Measurements from ENCODE around the gene ZNF749. TPM values are rescaled to one million over a fixed set of nuclear protein-coding genes. Genes with fewer than 3 reads are reported as not detected.
"Not testable (repeated sequence)": the region's sequence is repeated elsewhere in the genome, so short reads cannot be mapped to it uniquely, and the experiment has no call there.

The ZNF749 gene
- total and polyA plus RNA-seq, 10 of the 15 experiments (the other 5 are each of a cell fraction or from before 2014, with no cell fraction given) = 3.1 to 20.2 (median 13.7) TPM

DNA sequence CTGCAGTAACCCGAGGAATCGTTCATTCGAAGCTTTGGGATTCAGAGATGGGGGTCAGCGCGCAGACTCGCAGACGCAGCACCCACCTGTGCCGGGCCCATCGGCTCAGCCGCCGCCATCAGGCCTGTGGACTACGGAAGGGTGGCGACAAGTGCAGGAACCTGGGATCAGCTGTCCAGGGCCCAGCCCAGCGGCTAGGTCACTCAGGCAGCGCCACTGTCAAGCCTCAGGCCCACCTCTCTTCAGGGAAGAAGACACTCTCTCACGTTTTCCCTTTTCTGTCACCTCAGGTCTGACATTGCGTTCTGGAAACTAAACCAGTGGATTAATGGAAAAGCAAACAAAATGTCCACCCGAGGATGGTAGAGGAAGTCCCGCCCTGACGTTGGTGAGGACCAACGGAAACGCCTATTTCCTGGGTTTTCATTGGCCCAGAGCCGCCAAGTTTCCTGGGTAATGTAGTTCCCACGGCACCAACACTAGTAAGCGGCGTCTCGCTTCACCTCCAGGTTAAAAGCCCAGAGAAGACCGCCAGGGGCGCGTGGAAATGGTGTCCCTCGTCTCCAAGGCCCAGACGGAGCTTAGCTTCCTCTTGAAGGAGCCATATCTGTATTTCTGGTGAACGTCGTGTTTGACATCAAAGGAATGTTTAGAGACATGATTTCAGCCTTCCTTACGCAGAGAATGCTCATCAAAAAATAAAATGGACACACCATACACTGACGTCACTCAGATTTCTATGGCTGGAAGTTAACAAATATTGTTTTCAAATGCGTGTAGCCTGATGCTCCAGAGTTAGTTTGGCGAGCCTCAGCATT is 42.3 kb downstream of the ZNF749 start, which contains the start of gene ZNF772 (continued):
- TF ChIP-seq, protein P1, sequence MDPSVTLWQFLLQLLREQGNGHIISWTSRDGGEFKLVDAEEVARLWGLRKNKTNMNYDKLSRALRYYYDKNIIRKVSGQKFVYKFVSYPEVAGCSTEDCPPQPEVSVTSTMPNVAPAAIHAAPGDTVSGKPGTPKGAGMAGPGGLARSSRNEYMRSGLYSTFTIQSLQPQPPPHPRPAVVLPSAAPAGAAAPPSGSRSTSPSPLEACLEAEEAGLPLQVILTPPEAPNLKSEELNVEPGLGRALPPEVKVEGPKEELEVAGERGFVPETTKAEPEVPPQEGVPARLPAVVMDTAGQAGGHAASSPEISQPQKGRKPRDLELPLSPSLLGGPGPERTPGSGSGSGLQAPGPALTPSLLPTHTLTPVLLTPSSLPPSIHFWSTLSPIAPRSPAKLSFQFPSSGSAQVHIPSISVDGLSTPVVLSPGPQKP (IDR thresholded peaks at IDR 0.05; ENCODE audit: low read depth, low read length) = no peak
- TF ChIP-seq CREB1 (IDR thresholded peaks at IDR 0.05; ENCODE audit: low read depth) = peak; percentile 78
- TF ChIP-seq SIX5 (IDR thresholded peaks at IDR 0.05; ENCODE audit: low read depth, low read length, severe bottlenecking) = peak; percentile 85
- no peak for TF ChIP-seq NFXL1 (IDR thresholded peaks at IDR 0.05; ENCODE audit: borderline replicate concordance)
- no peak for TF ChIP-seq PAX5 (IDR thresholded peaks at IDR 0.05; ENCODE audit: borderline replicate concordance, low read depth, low read length)

DNA sequence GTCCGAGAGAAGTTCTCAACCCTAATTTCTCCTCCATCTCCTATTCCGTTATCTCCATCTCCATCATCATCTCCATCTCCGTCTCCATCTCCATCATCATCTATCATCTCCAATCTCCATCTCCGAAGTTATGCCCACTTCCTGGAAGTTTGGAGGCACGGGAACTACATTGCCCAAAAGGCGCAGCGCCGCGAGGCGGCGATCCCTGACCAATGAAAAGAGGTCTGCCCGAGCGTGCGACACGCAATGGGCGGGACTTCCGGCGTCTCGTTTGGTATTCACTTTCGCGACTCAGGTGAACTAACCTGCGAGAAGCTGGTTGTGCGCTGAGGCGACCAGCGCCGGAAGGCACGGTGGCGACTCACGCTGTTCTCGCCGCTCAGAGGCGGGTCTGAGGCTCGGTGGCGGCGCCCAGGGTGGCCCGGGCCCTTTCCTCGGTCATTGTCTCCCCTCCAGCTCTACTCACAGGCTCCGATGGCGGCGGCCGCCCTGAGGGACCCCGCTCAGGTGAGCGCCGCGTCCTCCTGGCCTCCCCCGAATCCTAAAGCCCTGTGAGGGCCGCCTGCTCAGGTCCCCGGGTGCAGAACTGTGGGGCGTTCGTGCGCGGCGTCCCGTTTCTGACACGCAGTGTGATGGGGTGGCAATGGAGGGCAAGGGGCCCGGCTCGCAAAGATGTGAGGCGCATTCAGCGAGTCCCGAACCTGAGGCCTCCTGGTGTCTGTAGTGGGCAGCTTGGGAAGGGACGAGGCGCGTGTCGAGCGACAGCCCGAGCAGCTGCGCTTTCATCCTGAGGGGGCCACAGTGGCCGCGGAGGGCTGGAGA is 52.6 kb downstream of the ZNF749 start, which contains the start of gene ZNF419:
Gene ZNF419, plus strand, starts transcription at position 274 of the 822 bp plus-strand sequence. Its CDS starts 201 bp downstream, at position 475.
- peak within 1 kb of the TSS; percentile 97 for H2AFZ ChIP-seq (ENCODE audit: control insufficient read depth, low read depth, low read length)
- peaks cover 12% of the 10 kb centered on the region for H3K9me3 ChIP-seq (replicated peaks; ENCODE audit: control insufficient read depth, insufficient read depth, low read length)
- POLR2A ChIA-PET = interaction anchor here (0.5 to 2.0 kb wide), 2 partner anchors 10 to 161 kb away, joined by 6 to 7 read pairs; partner anchors contain the start of gene ZNF772
- ATAC-seq (peak; percentile 100), DNase-seq (ENCODE audit: low read depth, low spot score) (peak; percentile 74), FAIRE-seq (peak; percentile 97)
- H3K36me3 ChIP-seq (ENCODE audit: control insufficient read depth in 2 of 2, insufficient read depth in 2 of 2, low read length in 1 of 2); intact Hi-C loops (cut with micrococcal nuclease; ENCODE audit: unreplicated experiment); BruUV-seq (replicated peaks); RAD21 ChIA-PET (ENCODE audit: unreplicated experiment); H4K20me1 ChIP-seq (ENCODE audit: control insufficient read depth, insufficient read depth); H3K27me3 ChIP-seq (replicated peaks in 1 of 2; ENCODE audit: control insufficient read depth in 2 of 2, insufficient read depth in 2 of 2, low read length in 1 of 2); in situ Hi-C loops (cut with MboI); H3K79me2 ChIP-seq (ENCODE audit: control insufficient read depth, insufficient read depth, low read length); H3K4me1 ChIP-seq (ENCODE audit: control insufficient read depth, insufficient read depth, low read length): not testable (repeated sequence)
- peak within 1 kb of the TSS; percentile 72 for H3K9ac ChIP-seq (ENCODE audit: control insufficient read depth, insufficient read depth, low read length)
- H3K4me3 ChIP-seq = peak within 1 kb of the TSS; percentile 76
- CTCF ChIA-PET = interaction anchor here (0.6 kb wide), 1 partner anchor 251 kb away, joined by 3 read pairs; no protein-coding TSS in a partner anchor
- H3K27ac ChIP-seq (ENCODE audit: control insufficient read depth, insufficient read depth) = peak within 1 kb of the TSS; percentile 24; the same call in 1 of the 2 replicates
- WGBS (ENCODE audit: insufficient coverage, insufficient replicate concordance, low lambda C conversion rate, missing lambda C conversion rate) = 2% methylated on average over 57 of the region's 69 CpGs
- peak within 1 kb of the TSS; percentile 54; the same call in 1 of the 2 replicates for H3K4me2 ChIP-seq (ENCODE audit: control insufficient read depth, insufficient read depth)
- SMC1A ChIA-PET (ENCODE audit: uncharacterized antibody, unreplicated experiment) = interaction anchor here (1.1 kb wide), 1 partner anchor 9 kb away, joined by 3 read pairs; no protein-coding TSS in a partner anchor
- TF ChIP-seq IKZF2 (IDR thresholded peaks at IDR 0.05) (peak; percentile 58 to 69; a peak in 2 of 4 replicates), YY1 (IDR thresholded peaks at IDR 0.05; ENCODE audit: low read depth, low read length) (peak; percentile 65; the same call in 1 of the 2 replicates), HDGF (IDR thresholded peaks at IDR 0.05) (peak; percentile 63; the same call in 1 of the 2 replicates), LARP7 (IDR thresholded peaks at IDR 0.05) (0 out of 2 replicates have a peak, but pooled peaks have one; percentile 36), MXI1 (IDR thresholded peaks at IDR 0.05; ENCODE audit: low read depth, low read length) (0 out of 2 replicates have a peak, but pooled peaks have one; percentile 49), SREBF1 (IDR thresholded peaks at IDR 0.05; ENCODE audit: low read length) (peak; percentile 80), TBL1XR1 (IDR thresholded peaks at IDR 0.05; ENCODE audit: low read depth, low read length) (0 out of 2 replicates have a peak, but pooled peaks have one; percentile 22), RELB (IDR thresholded peaks at IDR 0.05; ENCODE audit: low read depth) (0 out of 2 replicates have a peak, but pooled peaks have one; percentile 20), SPI1 (IDR thresholded peaks at IDR 0.05; ENCODE audit: borderline replicate concordance, insufficient read depth, low read depth, low read length) (peak; percentile 2; the same call in 1 of the 2 replicates)

Data from GM12878 (cell line).